ENCODE results near the gene GHRH.

Gene GHRH

GRCh38 chr20:37279820-37280219, 18.2 kb upstream of the GHRH start:
- no peak for DNase-seq
- H3K4me1 Mint-ChIP-seq (ENCODE audit: low read depth) = peaks cover 7% of the 10 kb centered on the region
- H3K36me3 Mint-ChIP-seq (ENCODE audit: low read depth) = no peaks in the 10 kb centered on the region
- no peak overlapping the region for H3K27ac Mint-ChIP-seq
- H3K9me3 Mint-ChIP-seq = no peaks in the 10 kb centered on the region
- H3K27me3 Mint-ChIP-seq = no peaks in the 10 kb centered on the region
- no peak overlapping the region for H3K4me3 Mint-ChIP-seq

GRCh38 chr20:37278966-37279590, 17.5 kb upstream of the GHRH start:
- no peak overlapping the region for H3K4me3 Mint-ChIP-seq
- no peaks in the 10 kb centered on the region for H3K9me3 Mint-ChIP-seq
- H3K4me1 Mint-ChIP-seq (ENCODE audit: low read depth) = peaks cover 7% of the 10 kb centered on the region
- DNase-seq = no peak
- H3K36me3 Mint-ChIP-seq (ENCODE audit: low read depth) = no peaks in the 10 kb centered on the region
- H3K27me3 Mint-ChIP-seq = no peaks in the 10 kb centered on the region
- H3K27ac Mint-ChIP-seq = no peak overlapping the region

GRCh38 chr20:37277253-37277593, 15.6 kb upstream of the GHRH start:
- DNase-seq = no peak
- peaks cover 7% of the 10 kb centered on the region for H3K4me1 Mint-ChIP-seq (ENCODE audit: low read depth)
- no peaks in the 10 kb centered on the region for H3K36me3 Mint-ChIP-seq (ENCODE audit: low read depth)
- H3K27me3 Mint-ChIP-seq = no peaks in the 10 kb centered on the region
- H3K27ac Mint-ChIP-seq = no peak overlapping the region
- H3K9me3 Mint-ChIP-seq = no peaks in the 10 kb centered on the region
- no peak overlapping the region for H3K4me3 Mint-ChIP-seq

GRCh38 chr20:37276494-37277252, 15.1 kb upstream of the GHRH start:
- H3K36me3 Mint-ChIP-seq (ENCODE audit: low read depth) = no peaks in the 10 kb centered on the region
- no peak for DNase-seq
- no peaks in the 10 kb centered on the region for H3K9me3 Mint-ChIP-seq
- H3K4me3 Mint-ChIP-seq = no peak overlapping the region
- H3K27ac Mint-ChIP-seq = no peak overlapping the region
- H3K27me3 Mint-ChIP-seq = no peaks in the 10 kb centered on the region
- H3K4me1 Mint-ChIP-seq (ENCODE audit: low read depth) = peaks cover 7% of the 10 kb centered on the region

GRCh38 chr20:37274851-37275524, 13.4 kb upstream of the GHRH start:
- Mint-ChIP-seq H3K4me1 (ENCODE audit: low read depth) (peaks cover 7% of the 10 kb centered on the region), H3K4me3 (no peak overlapping the region)

GRCh38 chr20:37273988-37274387, 12.4 kb upstream of the GHRH start:
- Mint-ChIP-seq H3K4me3 (no peak overlapping the region), H3K27ac (no peak overlapping the region), H3K36me3 (ENCODE audit: low read depth) (no peaks in the 10 kb centered on the region), H3K9me3 (no peaks in the 10 kb centered on the region), H3K27me3 (no peaks in the 10 kb centered on the region), H3K4me1 (ENCODE audit: low read depth) (peaks cover 9% of the 10 kb centered on the region)
- DNase-seq = no peak

More at GRCh38 chr20:37274851-37275524, 13.4 kb upstream of the GHRH start:
- H3K36me3 Mint-ChIP-seq (ENCODE audit: low read depth) = no peaks in the 10 kb centered on the region
- H3K27me3 Mint-ChIP-seq = no peaks in the 10 kb centered on the region
- H3K27ac Mint-ChIP-seq = no peak overlapping the region
- no peaks in the 10 kb centered on the region for H3K9me3 Mint-ChIP-seq
- DNase-seq = no peak

GRCh38 chr20:37271421-37271768, 9.8 kb upstream of the GHRH start:
- DNase-seq = no peak
- no peak overlapping the region for H3K27ac Mint-ChIP-seq
- H3K36me3 Mint-ChIP-seq (ENCODE audit: low read depth) = no peaks in the 10 kb centered on the region
- H3K4me1 Mint-ChIP-seq (ENCODE audit: low read depth) = peaks cover 2% of the 10 kb centered on the region
- no peak overlapping the region for H3K4me3 Mint-ChIP-seq
- H3K27me3 Mint-ChIP-seq = no peaks in the 10 kb centered on the region
- H3K9me3 Mint-ChIP-seq = no peaks in the 10 kb centered on the region

- Mint-ChIP-seq H3K27ac (no peak overlapping the region), H3K4me3 (no peak overlapping the region), H3K9me3 (no peaks in the 10 kb centered on the region), H3K36me3 (ENCODE audit: low read depth) (no peaks in the 10 kb centered on the region), H3K27me3 (no peaks in the 10 kb centered on the region), H3K4me1 (ENCODE audit: low read depth) (peaks cover 2% of the 10 kb centered on the region)
- DNase-seq = no peak
These were observed 9.2 kb upstream of the GHRH start for GRCh38 chr20:37270576-37271420.

GRCh38 chr20:37267667-37268313, 6.2 kb upstream of the GHRH start:
- no peaks in the 10 kb centered on the region for H3K9me3 Mint-ChIP-seq
- H3K4me3 Mint-ChIP-seq = no peak overlapping the region
- no peaks in the 10 kb centered on the region for H3K36me3 Mint-ChIP-seq (ENCODE audit: low read depth)
- H3K4me1 Mint-ChIP-seq (ENCODE audit: low read depth) = peaks cover 4% of the 10 kb centered on the region
- no peak for DNase-seq
- H3K27me3 Mint-ChIP-seq = no peaks in the 10 kb centered on the region
- no peak overlapping the region for H3K27ac Mint-ChIP-seq

GRCh38 chr20:37266940-37267666, 5.5 kb upstream of the GHRH start:
- DNase-seq = no peak
- H3K27ac Mint-ChIP-seq = no peak overlapping the region
- H3K4me1 Mint-ChIP-seq (ENCODE audit: low read depth) = peaks cover 4% of the 10 kb centered on the region
- H3K36me3 Mint-ChIP-seq (ENCODE audit: low read depth) = no peaks in the 10 kb centered on the region
- H3K27me3 Mint-ChIP-seq = no peaks in the 10 kb centered on the region
- no peak overlapping the region for H3K4me3 Mint-ChIP-seq
- H3K9me3 Mint-ChIP-seq = no peaks in the 10 kb centered on the region

GRCh38 chr20:37265152-37265551, 3.5 kb upstream of the GHRH start:
- Mint-ChIP-seq H3K36me3 (ENCODE audit: low read depth) (no peaks in the 10 kb centered on the region), H3K27ac (no peak overlapping the region), H3K4me3 (no peak overlapping the region), H3K9me3 (no peaks in the 10 kb centered on the region), H3K27me3 (peaks cover 5% of the 10 kb centered on the region), H3K4me1 (ENCODE audit: low read depth) (peaks cover 4% of the 10 kb centered on the region)
- DNase-seq = no peak

GRCh38 chr20:37263686-37264085, 2.1 kb upstream of the GHRH start:
- peaks cover 2% of the 10 kb centered on the region for H3K4me1 Mint-ChIP-seq (ENCODE audit: low read depth)
- no peak overlapping the region for H3K4me3 Mint-ChIP-seq
- H3K9me3 Mint-ChIP-seq = no peaks in the 10 kb centered on the region
- peaks cover 5% of the 10 kb centered on the region for H3K27me3 Mint-ChIP-seq
- H3K27ac Mint-ChIP-seq = no peak overlapping the region
- H3K36me3 Mint-ChIP-seq (ENCODE audit: low read depth) = no peaks in the 10 kb centered on the region
- DNase-seq = no peak

GRCh38 chr20:37262505-37262904, 891 bp upstream of the GHRH start:
- peaks cover 8% of the 10 kb centered on the region for H3K27me3 Mint-ChIP-seq
- H3K4me3 Mint-ChIP-seq = no peak overlapping the region
- H3K4me1 Mint-ChIP-seq (ENCODE audit: low read depth) = peaks cover 2% of the 10 kb centered on the region
- H3K36me3 Mint-ChIP-seq (ENCODE audit: low read depth) = no peaks in the 10 kb centered on the region
- no peak for DNase-seq
- no peak overlapping the region for H3K27ac Mint-ChIP-seq
- H3K9me3 Mint-ChIP-seq = no peaks in the 10 kb centered on the region

GRCh38 chr20:37260923-37261322, 691 bp downstream of the GHRH start:
- Mint-ChIP-seq H3K4me1 (ENCODE audit: low read depth) (peaks cover 2% of the 10 kb centered on the region), H3K27ac (no peak overlapping the region), H3K4me3 (no peak overlapping the region), H3K27me3 (peaks cover 8% of the 10 kb centered on the region), H3K9me3 (no peaks in the 10 kb centered on the region), H3K36me3 (ENCODE audit: low read depth) (no peaks in the 10 kb centered on the region)
- DNase-seq = no peak

Data from activated T-cell treated with anti-CD3 and anti-CD28 coated beads, Interleukin-2, amount 50 U/mL, for 24 hours (primary cell).